Esophagus mucosa (tissue), 1 donor: Measurements from ENCODE around the gene MEI1. TPM values are rescaled to one million over a fixed set of nuclear protein-coding genes. Genes with fewer than 3 reads are reported as not detected.
"Not testable (repeated sequence)": the region's sequence is repeated elsewhere in the genome, so short reads cannot be mapped to it uniquely, and the experiment has no call there.

ENCODE experiments used
- ATAC-seq: fragments of 200-7000 bp; cut with Tn5 transposase; one replicate; pipeline ENCODE4 v1.9.1; 2020
- total RNA-seq: library from RNA; stranded (reverse); gene quantifications from one replicate; pipeline ENCODE4 v1.2.4, GENCODE V29; 2023
- donor health status: DM: yes; HTN: yes; CAD: no.

MEI1 gene
- 1.3 TPM for total RNA-seq

- ATAC-seq, result peak; percentile 33
Observed at GRCh38 chr22:41699264-41700107, at the start of gene MEI1. Gene MEI1 (plus strand): TSS chr22:41699503. CDS start chr22:41699539, 36 bp downstream.

GRCh38 chr22:41650229-41650628 lies 49.1 kb upstream of the MEI1 start:
- ATAC-seq, result no peak

GRCh38 chr22:41650821-41651220 lies 48.5 kb upstream of the MEI1 start:
- ATAC-seq, result no peak

GRCh38 chr22:41654322-41654721 lies 45.0 kb upstream of the MEI1 start:
- no peak for ATAC-seq

GRCh38 chr22:41656556-41656955 lies 42.7 kb upstream of the MEI1 start:
- no peak for ATAC-seq

GRCh38 chr22:41657709-41658108 lies 41.6 kb upstream of the MEI1 start:
- no peak for ATAC-seq

GRCh38 chr22:41658869-41659268 lies 40.4 kb upstream of the MEI1 start:
- no peak for ATAC-seq

- ATAC-seq, result no peak
Observed at GRCh38 chr22:41659941-41660340, 39.4 kb upstream of the MEI1 start.

GRCh38 chr22:41660416-41660815 lies 38.9 kb upstream of the MEI1 start:
- ATAC-seq, result no peak

GRCh38 chr22:41661088-41661487 lies 38.2 kb upstream of the MEI1 start:
- no peak for ATAC-seq

- no peak for ATAC-seq
Observed at GRCh38 chr22:41661713-41662112, 37.6 kb upstream of the MEI1 start.

- not testable (repeated sequence) for ATAC-seq
Observed at GRCh38 chr22:41663594-41663993, 35.7 kb upstream of the MEI1 start.

- ATAC-seq, result no peak
Observed at GRCh38 chr22:41664490-41664889, 34.8 kb upstream of the MEI1 start.

- ATAC-seq, result no peak
Observed at GRCh38 chr22:41664951-41665350, 34.4 kb upstream of the MEI1 start.

- no peak for ATAC-seq
Observed at GRCh38 chr22:41668971-41669911, 30.1 kb upstream of the MEI1 start.

- peak; percentile 80 for ATAC-seq
Observed at GRCh38 chr22:41672096-41672495, 27.2 kb upstream of the MEI1 start.

GRCh38 chr22:41672780-41673509 lies 26.4 kb upstream of the MEI1 start:
- peak; percentile 30 for ATAC-seq

- ATAC-seq, result no peak
Observed at GRCh38 chr22:41674846-41675340, 24.4 kb upstream of the MEI1 start.

GRCh38 chr22:41676134-41676533 lies 23.2 kb upstream of the MEI1 start:
- no peak for ATAC-seq

GRCh38 chr22:41681616-41682015 lies 17.7 kb upstream of the MEI1 start:
- ATAC-seq, result peak; percentile 49

- ATAC-seq, result peak; percentile 94
Observed at GRCh38 chr22:41682033-41682807, 17.1 kb upstream of the MEI1 start.

GRCh38 chr22:41683052-41683451 lies 16.3 kb upstream of the MEI1 start:
- ATAC-seq, result no peak
